Peyer's patch (tissue), 4 donors: ENCODE results near the gene PINLYP. TPM values are rescaled to one million over a fixed set of nuclear protein-coding genes. Genes with fewer than 3 reads are reported as not detected.
A peak's percentile ranks its signal among the peaks of the same experiment; 100 is the strongest.

Source experiments
- DNase-seq, 3 donors: peaks; one replicate each; pipeline ENCODE4 v3.0.0-alpha.2; 2017 to 2019
- H3K27ac ChIP-seq, 4 donors: fragments of 200-600 bp; sonication (generic); one replicate each; pipeline ENCODE4 v1.5.1; 2016 to 2019
- H3K27me3 ChIP-seq, 2 donors: fragments of 200-600 bp; sonication (generic); one replicate each; pipeline ENCODE4 v1.5.1; 2019
- H3K36me3 ChIP-seq, 3 donors: fragments of 200-600 bp; sonication (generic); one replicate each; pipeline ENCODE4 v1.5.1; 2016 to 2019
- H3K4me1 ChIP-seq, 4 donors: fragments of 200-600 bp; sonication (generic); one replicate each; pipeline ENCODE4 v1.5.1; 2016 to 2019
- H3K4me3 ChIP-seq, 4 donors: fragments of 200-600 bp; sonication (generic); 1 replicate in 3 of 4; 2 replicates in 1 of 4; pipeline ENCODE4 v1.5.1; 2016 to 2019; ENCODE audit warnings: mild to moderate bottlenecking in 1 of 4
- H3K9me3 ChIP-seq, 4 donors: fragments of 200-600 bp; sonication (generic); one replicate each; pipeline ENCODE4 v1.5.1; 2016 to 2019; ENCODE audit warnings: mild to moderate bottlenecking in 1 of 4
- CTCF ChIP-seq, 6 experiments: fragments of 450-650 bp in 4 of 6; fragments of 200-600 bp in 2 of 6; sonication (generic) in 1 of 6; IDR thresholded peaks; one replicate each; pipeline ENCODE4 v1.5.1; 2017 to 2019; ENCODE audit warnings: antibody characterized with exemption in 6 of 6, mild to moderate bottlenecking in 3 of 6, moderate library complexity in 1 of 6
- POLR2A ChIP-seq, 2 donors: fragments of 450-650 bp; IDR thresholded peaks; one replicate each; pipeline ENCODE4 v1.5.1; 2017; ENCODE audit warnings: antibody characterized with exemption in 2 of 2, mild to moderate bottlenecking in 2 of 2, moderate library complexity in 2 of 2
- total RNA-seq, 4 donors: library from RNA; depleted of rRNA; stranded (reverse); fragments of >200 nt; gene quantifications; one replicate each; pipeline ENCODE4 v1.1.0, GENCODE V29; 2016

PINLYP gene
- total RNA-seq, 4 donors from 2014 or later: 1.9 to 6.6 (median 2.8) TPM; not detected in 1

GRCh38 chr19:43562226-43562697, 13.3 kb upstream of the PINLYP start:
- Histone ChIP-seq H3K27me3 (no peaks in the 10 kb centered on the region), H3K4me3 (peak overlapping the region in 1 of 4 donors; percentile 12), H3K4me1 (peaks cover 0 to 10% (median 4%) of the 10 kb centered on the region in 4 donors), H3K36me3 (peaks cover 0 to 15% (median 0%) of the 10 kb centered on the region in 3 donors), H3K9me3 (no peaks in the 10 kb centered on the region), H3K27ac (peak overlapping the region; percentile 62 to 81 (median 78))
- no peak for DNase-seq
- TF ChIP-seq POLR2A (IDR thresholded peaks at IDR 0.05) (no peak), CTCF (IDR thresholded peaks at IDR 0.05) (no peak)

- TF ChIP-seq POLR2A (IDR thresholded peaks at IDR 0.05) (no peak), CTCF (IDR thresholded peaks at IDR 0.05) (no peak)
- Histone ChIP-seq H3K4me3 (peak overlapping the region in 1 of 4 donors; percentile 12), H3K36me3 (peaks cover 0 to 14% (median 0%) of the 10 kb centered on the region in 3 donors), H3K27ac (peak overlapping the region; percentile 62 to 81 (median 78)), H3K9me3 (no peaks in the 10 kb centered on the region), H3K27me3 (no peaks in the 10 kb centered on the region), H3K4me1 (peaks cover 0 to 10% (median 4%) of the 10 kb centered on the region in 4 donors)
- DNase-seq: peak in 2 of 3 donors; percentile 83 to 92
Measured at GRCh38 chr19:43562698-43563241, 12.8 kb upstream of the PINLYP start.

GRCh38 chr19:43563816-43564457, 11.7 kb upstream of the PINLYP start:
- Histone ChIP-seq H3K4me3 (no peak overlapping the region), H3K9me3 (no peaks in the 10 kb centered on the region), H3K36me3 (peaks cover 0 to 7% (median 0%) of the 10 kb centered on the region in 3 donors), H3K4me1 (peaks cover 0 to 10% (median 4%) of the 10 kb centered on the region in 4 donors), H3K27ac (peak overlapping the region in 2 of 4 donors; percentile 77 to 81), H3K27me3 (no peaks in the 10 kb centered on the region)
- no peak for DNase-seq
- TF ChIP-seq POLR2A (IDR thresholded peaks at IDR 0.05): no peak
- no peak for TF ChIP-seq CTCF (IDR thresholded peaks at IDR 0.05)

GRCh38 chr19:43564800-43565199, 10.8 kb upstream of the PINLYP start:
- DNase-seq: no peak
- H3K27me3 ChIP-seq: no peaks in the 10 kb centered on the region
- peaks cover 0 to 10% (median 4%) of the 10 kb centered on the region in 4 donors for H3K4me1 ChIP-seq

GRCh38 chr19:43569657-43570056, 5.9 kb upstream of the PINLYP start:
- TF ChIP-seq CTCF (IDR thresholded peaks at IDR 0.05) (no peak), POLR2A (IDR thresholded peaks at IDR 0.05) (no peak)
- H3K9me3 ChIP-seq: no peaks in the 10 kb centered on the region
- no peaks in the 10 kb centered on the region for H3K27me3 ChIP-seq
- no peaks in the 10 kb centered on the region for H3K36me3 ChIP-seq
- H3K4me1 ChIP-seq: peaks cover 0 to 5% (median 3%) of the 10 kb centered on the region in 4 donors
- H3K27ac ChIP-seq: no peak overlapping the region
- H3K4me3 ChIP-seq: no peak overlapping the region
- DNase-seq: no peak

More at GRCh38 chr19:43564800-43565199, 10.8 kb upstream of the PINLYP start:
- no peak for TF ChIP-seq POLR2A (IDR thresholded peaks at IDR 0.05)
- no peak for TF ChIP-seq CTCF (IDR thresholded peaks at IDR 0.05)
- Histone ChIP-seq H3K4me3 (no peak overlapping the region), H3K9me3 (no peaks in the 10 kb centered on the region), H3K27ac (no peak overlapping the region), H3K36me3 (peaks cover 0 to 2% (median 0%) of the 10 kb centered on the region in 3 donors)
